SIG-M5 treated with dmso at 0.1 percent for 504 hours (cell line): ENCODE data around the gene BAX.
"Not testable (repeated sequence)": the region's sequence is repeated elsewhere in the genome, so short reads cannot be mapped to it uniquely, and the experiment has no call there.

Experiments used
- DNase-seq: peaks from one replicate; lab custom pipeline; 2025; ENCODE audit not compliant: unreplicated experiment; lab: John Stamatoyannopoulos, UW

The BAX gene

GRCh38 chr19:48954595-48955307 is at the start of gene BAX:
Gene BAX (plus strand): TSS chr19:48954875. CDS start chr19:48954929, 54 bp downstream.
- peak; percentile 89 for DNase-seq

GRCh38 chr19:48905664-48906063 is 49.0 kb upstream of the BAX start:
- DNase-seq: no peak

- DNase-seq: no peak
These were observed 48.4 kb upstream of the BAX start for GRCh38 chr19:48906324-48906723.

GRCh38 chr19:48907671-48908070 is 47.0 kb upstream of the BAX start:
- no peak for DNase-seq

- not testable (repeated sequence) for DNase-seq
These were observed 45.1 kb upstream of the BAX start for GRCh38 chr19:48909424-48910077.

- DNase-seq: no peak
These were observed 43.9 kb upstream of the BAX start for GRCh38 chr19:48910803-48911202.

- no peak for DNase-seq
These were observed 41.4 kb upstream of the BAX start for GRCh38 chr19:48913114-48913889.

- no peak for DNase-seq
These were observed 40.5 kb upstream of the BAX start for GRCh38 chr19:48914181-48914580.

- no peak for DNase-seq
These were observed 38.9 kb upstream of the BAX start for GRCh38 chr19:48915757-48916156.

GRCh38 chr19:48918071-48918470 is 36.6 kb upstream of the BAX start:
- no peak for DNase-seq

- DNase-seq: no peak
These were observed 35.9 kb upstream of the BAX start for GRCh38 chr19:48918801-48919247.

- DNase-seq: not testable (repeated sequence)
These were observed 35.4 kb upstream of the BAX start for GRCh38 chr19:48919271-48919670.

- no peak for DNase-seq
These were observed 33.7 kb upstream of the BAX start for GRCh38 chr19:48920949-48921348.

GRCh38 chr19:48921721-48922500 is 32.8 kb upstream of the BAX start:
- DNase-seq: no peak

GRCh38 chr19:48922548-48923490 is 31.9 kb upstream of the BAX start:
- DNase-seq: no peak

- DNase-seq: no peak
These were observed 29.3 kb upstream of the BAX start for GRCh38 chr19:48925240-48925843.

GRCh38 chr19:48925890-48926289 is 28.8 kb upstream of the BAX start:
- DNase-seq: not testable (repeated sequence)

- DNase-seq: no peak
These were observed 27.8 kb upstream of the BAX start for GRCh38 chr19:48926909-48927308.

GRCh38 chr19:48927692-48928091 is 27.0 kb upstream of the BAX start:
- DNase-seq: not testable (repeated sequence)
